Measurements from ENCODE around the gene KDM2B. TPM values are rescaled to one million over a fixed set of nuclear protein-coding genes. Genes with fewer than 3 reads are reported as not detected.
A peak's percentile ranks its signal among the peaks of the same experiment; 100 is the strongest.

KDM2B gene
- total and polyA plus RNA-seq, 10 of the 15 experiments (the other 5 are each of a cell fraction or from before 2014, with no cell fraction given): 13.6 to 124 (median 40.4) TPM

GRCh38 chr12:121536899-121537813, 43.7 kb downstream of the KDM2B start (continued):
- TF ChIP-seq CUX1 (IDR thresholded peaks at IDR 0.05; ENCODE audit: insufficient replicate concordance, low read depth, low read length) (peak; percentile 17), RAD21 (IDR thresholded peaks at IDR 0.05; ENCODE audit: insufficient read depth, low read depth, low read length) (no peak), ZBTB40 (IDR thresholded peaks at IDR 0.05; ENCODE audit: borderline replicate concordance) (no peak), BMI1 (IDR thresholded peaks at IDR 0.05; ENCODE audit: borderline replicate concordance) (no peak), SP1 (IDR thresholded peaks at IDR 0.05; ENCODE audit: low read depth, low read length) (no peak), ZNF592 (IDR thresholded peaks at IDR 0.05) (peak; percentile 11; the same call in 1 of the 2 replicates), USF2 (IDR thresholded peaks at IDR 0.05; ENCODE audit: borderline replicate concordance, low read depth, low read length) (peak; percentile 72), JUNB (IDR thresholded peaks at IDR 0.05) (no peak), STAT3 (IDR thresholded peaks at IDR 0.05; ENCODE audit: low read depth, low read length) (no peak), IRF3 (IDR thresholded peaks at IDR 0.05) (no peak)

Data from GM12878 (cell line).